GM19025 (cell line): ENCODE data around the gene GNAO1.
"Not testable (repeated sequence)": the region's sequence is repeated elsewhere in the genome, so short reads cannot be mapped to it uniquely, and the experiment has no call there.

ENCODE experiments used
- ATAC-seq: cut with Tn5 transposase; IDR thresholded peaks from one replicate; pipeline ENCODE4 v1.9.1; 2021; ENCODE audit warnings: mild to moderate bottlenecking, low read depth, moderate library complexity; ENCODE audit not compliant: unreplicated experiment

Gene GNAO1

DNA sequence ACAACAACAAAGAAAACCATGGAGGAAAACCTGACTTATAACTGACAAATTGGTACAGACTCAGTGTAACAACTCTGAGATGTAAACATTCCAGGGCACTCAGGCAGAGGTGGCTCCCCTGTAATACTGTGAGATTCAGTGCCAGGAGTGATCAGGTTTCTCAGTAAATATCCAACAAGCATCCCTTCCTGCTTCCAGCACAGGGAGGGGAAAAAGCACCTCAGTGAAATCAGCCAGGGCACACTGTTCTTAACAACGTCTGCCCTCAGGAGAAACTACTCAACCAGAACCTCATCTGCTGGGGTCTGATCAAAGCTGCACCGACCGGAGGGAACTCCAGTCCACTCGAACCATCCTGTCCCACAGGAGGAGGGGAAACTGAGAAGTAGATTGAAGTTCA lies 181.7 kb downstream of the GNAO1 start:
- no peak for ATAC-seq

DNA sequence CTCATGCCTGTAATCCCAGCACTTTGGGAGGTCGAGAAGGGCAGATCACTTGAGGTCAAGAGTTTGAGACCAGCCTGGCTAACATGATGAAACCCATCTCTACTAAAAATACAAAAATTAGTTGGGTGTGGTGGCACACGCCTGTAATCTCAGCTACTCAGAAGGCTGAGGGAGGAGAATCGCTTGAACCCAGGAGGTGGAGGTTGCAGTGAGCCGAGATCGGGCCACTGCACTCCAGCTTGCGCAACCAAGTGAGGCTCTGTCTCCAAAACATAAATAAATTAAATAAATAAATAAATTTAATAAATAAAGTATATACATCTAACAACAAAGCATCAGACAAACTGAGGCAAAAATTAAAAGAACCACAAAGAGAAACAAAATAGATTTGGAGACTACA lies 184.5 kb downstream of the GNAO1 start:
- ATAC-seq, result not testable (repeated sequence)

DNA sequence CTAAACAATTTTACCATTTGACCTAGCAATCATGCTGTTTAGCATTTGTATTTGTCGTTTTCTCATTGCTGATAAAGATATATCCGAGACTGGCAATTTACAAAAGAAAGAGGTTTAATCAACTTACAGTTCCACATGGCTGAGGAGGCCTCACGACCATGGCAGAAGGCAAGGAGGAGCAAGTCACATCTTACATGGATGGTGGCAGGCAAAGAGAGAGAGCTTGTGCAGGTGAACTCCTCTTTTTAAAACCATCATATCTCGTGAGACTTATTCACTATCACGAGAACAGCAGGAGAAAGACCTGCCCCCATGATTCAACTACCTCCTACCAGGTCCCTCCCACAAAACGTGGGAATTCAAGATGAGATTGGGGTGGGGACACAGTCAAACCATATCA lies 187.8 kb downstream of the GNAO1 start:
- ATAC-seq, result not testable (repeated sequence)

DNA sequence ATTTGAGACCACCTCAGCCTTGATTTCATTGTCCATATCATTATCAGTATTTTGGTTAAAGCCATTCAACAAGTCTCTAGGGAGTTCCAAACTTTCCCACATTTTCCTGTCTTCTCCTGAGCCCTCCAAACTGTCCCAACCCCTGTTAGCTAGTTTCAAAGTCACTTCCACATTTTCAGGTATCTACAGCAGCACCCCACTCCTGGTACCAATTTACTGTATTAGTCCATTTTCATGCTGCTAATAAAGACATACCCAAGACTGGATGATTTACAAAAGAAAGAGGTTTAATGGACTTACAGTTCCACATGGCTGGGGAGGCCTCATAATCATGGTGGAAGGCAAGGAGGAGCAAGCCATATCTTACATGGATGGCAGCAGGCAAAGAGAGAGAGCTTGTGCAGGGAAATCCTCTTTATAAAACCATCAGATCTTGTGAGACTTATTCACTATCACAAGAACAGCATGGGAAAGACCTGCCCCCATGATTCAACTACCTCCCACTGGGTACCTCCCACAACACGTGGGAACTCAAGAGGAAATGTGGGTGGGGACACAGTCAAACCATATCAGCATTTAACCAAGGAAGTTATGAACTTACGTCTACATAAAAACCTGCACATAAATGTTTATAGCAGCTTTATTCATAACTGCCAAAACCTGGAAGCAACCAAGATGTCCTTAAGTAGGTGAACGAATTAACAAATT lies 189.6 kb downstream of the GNAO1 start:
- not testable (repeated sequence) for ATAC-seq

DNA sequence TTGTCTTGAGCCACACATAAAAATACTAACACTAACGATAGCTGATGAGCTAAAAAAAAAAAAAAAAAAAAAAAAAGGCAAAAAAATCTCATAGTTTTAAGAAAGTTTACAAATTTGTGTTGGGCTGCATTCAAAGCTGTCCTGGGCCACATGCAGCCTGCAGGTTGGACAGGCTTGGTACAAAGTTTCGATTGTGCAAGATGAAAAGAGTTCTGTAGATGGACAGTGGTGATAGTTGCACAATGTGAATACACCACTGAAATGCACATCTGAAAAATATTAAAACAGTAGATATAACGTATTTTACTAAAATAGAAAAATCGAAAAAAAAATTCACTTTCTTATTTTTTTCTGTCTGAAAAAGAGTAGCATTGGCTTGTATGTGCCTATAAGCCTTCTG lies 191.2 kb downstream of the GNAO1 start:
- ATAC-seq, result no peak

DNA sequence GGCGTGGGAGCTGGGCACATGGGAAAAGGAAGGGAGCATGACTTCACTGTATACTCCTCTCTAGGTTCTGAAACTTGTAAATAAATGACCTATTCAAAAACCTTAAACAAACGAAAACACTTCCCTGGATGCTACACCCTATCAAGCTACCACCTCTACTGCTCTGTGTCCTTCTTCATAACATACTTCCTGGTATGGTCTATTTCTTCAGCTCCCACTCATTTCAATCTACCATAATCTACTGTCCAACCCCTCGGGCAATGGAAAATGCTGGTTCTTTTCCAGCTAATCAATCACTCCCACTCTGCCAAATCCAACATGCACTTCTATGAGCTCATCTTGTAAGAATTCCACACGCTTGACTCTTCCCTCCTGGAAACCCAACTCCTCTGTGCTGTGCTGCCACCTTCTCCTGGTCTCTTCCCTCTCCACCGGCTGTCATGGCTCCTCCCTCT lies 191.6 kb downstream of the GNAO1 start:
- no peak for ATAC-seq

DNA sequence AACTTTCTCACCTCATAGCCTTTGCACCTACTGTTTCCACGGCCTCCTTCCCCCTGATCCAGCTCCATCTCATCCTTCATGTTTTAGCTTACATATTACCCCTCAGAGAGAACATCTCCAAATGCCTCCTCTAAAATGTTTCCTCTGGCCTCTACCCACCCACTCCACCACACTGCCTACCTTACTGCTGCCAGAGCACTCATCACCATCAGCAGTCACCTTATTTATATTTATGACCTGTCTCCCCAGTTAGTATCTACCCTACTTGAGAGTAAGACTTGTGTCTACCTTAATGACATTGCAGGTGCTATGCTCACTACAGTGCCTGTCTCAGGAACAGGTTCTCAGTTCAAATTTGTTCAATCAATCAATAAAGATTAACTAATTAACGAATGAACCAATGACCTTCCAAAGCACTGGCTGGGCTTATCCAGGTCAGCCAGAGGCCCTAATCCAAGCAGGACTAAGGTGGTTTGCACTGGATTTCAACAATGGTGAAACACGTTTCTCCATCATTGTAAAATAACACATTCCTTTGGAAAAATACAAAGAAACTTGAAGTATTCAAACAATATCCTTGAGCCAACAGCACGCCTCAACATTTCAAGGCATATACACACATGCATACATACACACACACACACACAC lies 192.9 kb downstream of the GNAO1 start:
- ATAC-seq, result no peak

DNA sequence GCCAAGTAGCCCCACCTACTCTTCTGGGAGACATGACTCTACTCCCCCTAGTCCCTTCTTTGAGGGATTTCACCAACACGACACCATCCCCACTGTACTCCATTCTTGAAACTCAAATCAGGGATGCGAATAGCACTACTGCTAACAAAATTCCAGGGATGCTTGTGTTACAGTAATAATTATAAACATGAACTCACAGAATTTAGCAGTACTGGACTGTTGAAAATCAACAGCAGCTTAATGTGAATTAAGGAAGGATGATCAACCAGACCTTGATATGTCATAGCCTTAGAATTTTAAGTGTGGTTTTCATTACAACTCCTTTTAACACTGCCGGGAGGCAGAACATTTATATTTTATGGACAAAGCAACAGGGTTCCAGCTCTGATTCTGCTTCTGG lies 196.1 kb downstream of the GNAO1 start:
- no peak for ATAC-seq

DNA sequence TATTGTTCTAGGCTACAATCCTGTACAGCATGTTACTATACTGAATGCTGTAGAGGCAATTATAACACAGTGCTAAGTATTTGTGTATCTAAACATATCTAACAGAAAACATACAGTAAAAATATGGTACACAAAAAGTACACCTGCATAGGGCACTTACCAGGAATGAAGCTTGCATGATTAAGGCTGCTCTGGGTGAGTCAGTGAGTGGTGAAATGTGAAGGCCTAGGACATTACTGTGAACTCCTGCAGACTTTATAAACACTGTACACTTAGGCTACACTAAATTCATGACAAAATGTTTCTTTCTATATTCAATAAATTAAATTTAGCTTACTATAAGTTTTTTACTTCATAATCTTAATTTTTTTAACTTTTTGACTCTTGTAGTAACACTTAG lies 196.9 kb downstream of the GNAO1 start:
- no peak for ATAC-seq

DNA sequence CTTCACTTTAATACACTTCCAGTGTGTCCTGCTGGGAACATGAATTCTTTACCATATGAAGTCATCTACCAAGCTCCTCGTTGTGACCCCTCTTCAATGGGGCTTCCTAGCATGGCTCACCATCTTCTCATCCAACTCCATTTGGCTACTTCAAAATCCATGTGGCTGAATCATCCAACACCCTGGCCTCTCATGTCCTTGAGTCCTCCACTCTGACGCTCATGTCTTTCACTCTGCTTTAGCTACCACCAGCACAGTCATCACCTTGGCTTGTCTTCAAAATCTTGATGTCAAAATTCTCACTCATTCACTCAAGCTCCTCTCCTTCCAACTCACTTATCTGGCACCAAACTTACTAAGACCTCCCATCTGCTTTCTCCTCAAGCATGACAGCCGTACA lies 198.3 kb downstream of the GNAO1 start:
- ATAC-seq, result no peak

DNA sequence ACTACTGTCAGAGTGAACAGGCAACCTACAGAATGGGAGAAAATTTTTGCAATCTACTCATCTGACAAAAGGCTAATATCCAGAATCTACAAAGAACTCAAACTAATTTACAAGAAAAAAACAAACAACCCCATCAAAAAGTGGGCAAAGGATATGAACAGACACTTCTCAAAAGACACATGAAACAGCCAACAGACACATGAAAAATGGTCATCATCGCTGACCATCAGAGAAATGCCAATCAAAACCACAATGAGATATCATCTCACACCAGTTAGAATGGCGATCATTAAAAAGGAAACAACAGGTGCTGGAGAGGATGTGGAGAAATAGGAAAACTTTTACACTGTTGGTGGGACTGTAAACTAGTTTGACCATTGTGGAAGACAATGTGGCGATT lies 205.4 kb downstream of the GNAO1 start:
- ATAC-seq, result not testable (repeated sequence)

DNA sequence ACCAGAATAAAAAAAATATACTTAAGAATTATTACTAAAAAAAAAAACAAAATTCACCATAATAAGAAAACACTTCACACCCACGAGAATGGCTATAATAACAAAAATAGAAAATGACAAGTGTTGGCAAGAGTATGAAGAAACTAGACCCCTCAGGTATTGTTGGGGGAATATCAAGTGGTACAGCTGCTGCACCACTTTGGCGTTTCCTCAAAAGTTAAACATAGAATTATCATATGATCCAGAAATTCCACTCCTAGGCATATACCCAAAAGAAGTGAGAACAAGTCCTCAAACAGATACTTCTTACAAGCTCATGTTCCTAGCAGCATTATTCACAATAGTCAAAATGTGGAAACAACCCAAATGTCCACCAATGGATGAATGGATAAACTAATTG lies 207.8 kb downstream of the GNAO1 start:
- ATAC-seq, result no peak

DNA sequence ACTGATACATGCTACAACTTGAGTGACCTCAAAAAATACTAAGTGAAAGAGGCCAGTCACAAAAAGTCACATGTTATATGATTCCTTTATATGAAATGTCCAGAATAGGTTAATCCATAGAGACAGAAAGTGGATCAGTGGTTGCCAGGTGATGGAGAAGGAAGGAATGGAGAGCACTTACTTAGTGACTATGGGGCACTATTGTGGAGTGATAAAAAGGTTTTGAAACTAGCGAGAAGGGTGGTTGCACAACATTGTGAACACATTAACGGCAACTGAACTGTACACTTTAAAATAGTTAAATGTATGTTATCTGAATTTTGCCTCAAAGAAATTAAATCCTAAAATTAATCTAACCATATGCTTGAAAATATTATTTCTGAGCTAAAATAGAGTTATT lies 208.2 kb downstream of the GNAO1 start:
- no peak for ATAC-seq

DNA sequence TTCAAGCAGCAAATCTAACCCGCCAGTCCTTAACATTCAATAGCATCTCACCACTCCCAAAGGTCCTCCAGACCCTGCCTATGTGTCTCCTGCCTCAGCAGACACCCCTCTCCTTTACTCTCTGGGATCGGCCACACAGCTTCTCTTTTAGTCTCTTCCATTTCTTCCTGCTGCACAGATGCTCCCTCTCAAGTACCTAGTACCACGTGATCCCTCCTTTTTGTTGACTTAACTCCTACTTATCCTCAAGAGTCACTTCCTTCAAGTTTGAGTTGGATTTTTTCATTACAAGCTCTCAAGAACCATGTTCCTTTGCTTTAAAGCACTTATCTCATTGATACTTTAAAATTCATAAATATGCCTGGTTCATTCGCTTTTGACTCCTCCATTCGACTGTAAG lies 209.2 kb downstream of the GNAO1 start:
- ATAC-seq, result no peak

DNA sequence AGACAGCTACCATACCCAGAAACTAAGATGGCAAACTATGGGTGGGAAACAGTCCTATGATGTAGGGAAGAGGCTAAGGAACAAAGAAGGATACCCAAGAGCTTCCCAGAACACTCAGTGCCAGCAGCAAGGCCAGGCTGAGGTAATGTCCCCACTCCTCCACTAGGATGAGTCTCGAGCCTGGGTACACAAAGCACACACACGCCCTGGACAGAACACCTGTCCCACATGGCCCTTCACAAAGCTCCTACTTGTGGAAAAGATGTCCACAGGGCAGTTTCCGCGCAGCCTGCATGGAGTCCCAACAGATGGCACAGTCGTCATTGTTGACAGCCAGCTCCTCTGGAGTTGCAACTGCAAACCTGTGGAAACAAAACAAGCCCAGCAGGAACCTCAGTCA lies 210.2 kb downstream of the GNAO1 start:
- ATAC-seq, result no peak

DNA sequence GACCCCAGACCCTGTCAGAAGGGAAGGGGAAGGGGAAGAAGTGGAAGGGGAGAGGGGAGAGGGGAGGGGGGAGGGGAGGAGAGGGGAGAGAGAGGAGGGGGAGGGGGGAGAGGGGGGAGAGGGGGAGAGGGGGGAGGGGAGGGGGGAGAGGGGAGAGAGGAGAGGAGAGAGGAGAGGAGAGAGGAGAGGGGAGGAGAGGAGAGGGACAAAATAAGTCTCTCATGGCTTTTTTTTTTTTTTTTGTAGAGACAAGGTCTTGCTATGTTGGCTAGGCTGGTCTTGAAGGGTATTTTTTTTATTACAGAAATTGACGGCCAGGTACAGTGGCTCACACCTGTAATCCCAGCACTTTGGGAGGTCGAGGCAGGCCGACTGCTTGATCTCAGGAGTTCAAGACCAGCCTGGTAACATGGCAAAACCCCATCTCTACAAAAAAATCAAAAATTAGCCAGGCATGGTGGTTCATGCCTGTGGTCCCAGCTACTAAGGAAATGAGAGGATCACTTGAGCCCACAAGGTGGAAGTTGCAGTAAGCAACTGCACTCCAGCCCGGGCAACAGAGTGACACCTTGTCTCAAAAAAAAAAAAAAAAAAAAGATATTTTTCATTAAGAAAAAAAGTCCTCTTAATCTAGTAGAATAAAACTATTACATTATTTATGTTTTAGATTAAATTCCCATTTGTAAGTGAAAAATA lies 214.8 kb downstream of the GNAO1 start:
- no peak for ATAC-seq
